Caco-2 (cell line): Measurements from ENCODE around the gene SMC1B. TPM values are rescaled to one million over a fixed set of nuclear protein-coding genes. Genes with fewer than 3 reads are reported as not detected.

ENCODE experiments used
- BruUV-seq: library from RNA; stranded (reverse); fragments of 400-500 nt; replicated peaks from 2 replicates; lab custom pipeline; 2021; lab: Mats Ljungman, UMichigan
- CTCF ChIA-PET: fragments of 300-600 bp; sonication (Branson Sonifier 250); formaldehyde crosslinking; loops from one replicate; lab custom pipeline; 2022; ENCODE audit warnings: antibody characterized with exemption; lab: Charles Lee
- POLR2A ChIA-PET: fragments of 300-600 bp; sonication (Branson Sonifier 250); formaldehyde crosslinking; loops from one replicate; lab custom pipeline; 2022; ENCODE audit warnings: antibody characterized with exemption; lab: Charles Lee
- DNase-seq, 2 experiments: peaks; one replicate each; pipeline versions ENCODE4 v3.0.0 to v3.0.0-alpha.2; 2020 to 2022
- H3K27me3 ChIP-seq: replicated peaks from 2 replicates; pipeline ENCODE4 v1.6.0; 2011; ENCODE audit warnings: low read length; ENCODE audit not compliant: control insufficient read depth, insufficient read depth
- H3K36me3 ChIP-seq: 2 replicates; pipeline ENCODE4 v1.5.1; 2011; ENCODE audit warnings: low read length; ENCODE audit not compliant: control insufficient read depth, insufficient read depth
- H3K4me1 ChIP-seq: fragments of 250-450 bp; sonication (Bioruptor Pico); 2 replicates; pipeline ENCODE4 v1.5.1; 2020; ENCODE audit warnings: mild to moderate bottlenecking
- H3K4me3 ChIP-seq: 2 replicates; pipeline ENCODE4 v1.5.1; 2011; ENCODE audit warnings: low read depth, mild to moderate bottlenecking, control low read depth, low read length
- H3K9me3 ChIP-seq: fragments of 250-450 bp; sonication (Bioruptor Pico); 2 replicates; pipeline ENCODE4 v1.5.1; 2020; ENCODE audit warnings: mild to moderate bottlenecking, moderate library complexity
- H3K27ac Mint-ChIP-seq: one replicate; pipeline ENCODE4 v1.8.0; 2022; ENCODE audit warnings: mixed read lengths; ENCODE audit not compliant: unreplicated experiment
- H3K27me3 Mint-ChIP-seq: one replicate; pipeline ENCODE4 v1.8.0; 2022; ENCODE audit warnings: mixed read lengths; ENCODE audit not compliant: insufficient read depth, unreplicated experiment
- H3K36me3 Mint-ChIP-seq: one replicate; pipeline ENCODE4 v1.8.0; 2022; ENCODE audit warnings: mild to moderate bottlenecking, mixed read lengths; ENCODE audit not compliant: insufficient read depth, unreplicated experiment
- H3K4me1 Mint-ChIP-seq: one replicate; pipeline ENCODE4 v1.8.0; 2022; ENCODE audit warnings: low read depth, mixed read lengths; ENCODE audit not compliant: unreplicated experiment
- H3K4me3 Mint-ChIP-seq: one replicate; pipeline ENCODE4 v1.8.0; 2022; ENCODE audit warnings: mild to moderate bottlenecking, moderate library complexity, mixed read lengths; ENCODE audit not compliant: unreplicated experiment
- H3K9me3 Mint-ChIP-seq: one replicate; pipeline ENCODE4 v1.8.0; 2022; ENCODE audit warnings: mixed read lengths; ENCODE audit not compliant: unreplicated experiment
- intact Hi-C: fragments of 100-400 bp; cut with micrococcal nuclease; formaldehyde crosslinking; loops from one replicate; pipeline ENCODE4 v1.10.0; 2022; ENCODE audit not compliant: unreplicated experiment
- total RNA-seq: library from RNA; stranded (reverse); gene quantifications from 2 replicates; pipeline ENCODE4 v1.2.3, GENCODE V29; 2022
- TF ChIP-seq, protein P1 (sequence below), 2 experiments: fragments of 200-600 bp in 1 of 2; IDR thresholded peaks; 1 replicate in 1 of 2; 2 replicates in 1 of 2; pipeline versions ENCODE4 v1.5.1 to v1.8.0; 2011 to 2022; ENCODE audit warnings: antibody characterized with exemption in 1 of 2, control low read depth in 1 of 2, inconsistent platforms in 1 of 2, low read depth in 1 of 2, low read length in 1 of 2, mild to moderate bottlenecking in 1 of 2, moderate library complexity in 1 of 2; ENCODE audit not compliant: insufficient read depth in 1 of 2, severe bottlenecking in 1 of 2, unreplicated experiment in 1 of 2

SMC1B gene
- total RNA-seq, 1 experiment from 2014 or later: 5.3 TPM

DNA sequence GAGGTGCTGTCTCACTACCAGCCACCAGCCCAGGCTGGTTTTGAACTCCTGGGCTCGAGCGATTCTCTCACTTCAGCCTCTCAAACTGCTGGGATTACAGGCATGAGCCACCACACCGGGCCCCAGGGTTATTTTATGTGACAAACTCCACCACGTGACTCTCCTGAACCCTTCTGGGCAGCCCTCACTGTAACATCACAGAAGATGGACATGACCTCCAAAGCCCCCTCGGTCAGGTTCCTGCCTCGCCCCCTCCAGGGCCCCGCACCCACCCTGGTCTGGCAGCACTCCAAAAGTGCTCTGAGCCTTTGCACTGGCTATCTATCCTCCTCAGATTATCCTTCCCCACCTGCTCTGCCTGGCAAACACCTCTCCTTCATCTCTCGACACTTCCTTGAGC lies 43.4 kb upstream of the SMC1B start:
- no TSS peak for BruUV-seq
- Histone ChIP-seq H3K36me3 (no peaks in the 10 kb centered on the region), H3K4me3 (no peak overlapping the region), H3K4me1 (peaks cover 16% of the 10 kb centered on the region), H3K27me3 (no peaks in the 10 kb centered on the region), H3K9me3 (no peaks in the 10 kb centered on the region)
- CTCF ChIA-PET: no interaction called here
- H3K36me3 Mint-ChIP-seq: no peaks in the 10 kb centered on the region
- H3K9me3 Mint-ChIP-seq: no peaks in the 10 kb centered on the region
- no peak overlapping the region for H3K4me3 Mint-ChIP-seq
- TF ChIP-seq, protein P1, sequence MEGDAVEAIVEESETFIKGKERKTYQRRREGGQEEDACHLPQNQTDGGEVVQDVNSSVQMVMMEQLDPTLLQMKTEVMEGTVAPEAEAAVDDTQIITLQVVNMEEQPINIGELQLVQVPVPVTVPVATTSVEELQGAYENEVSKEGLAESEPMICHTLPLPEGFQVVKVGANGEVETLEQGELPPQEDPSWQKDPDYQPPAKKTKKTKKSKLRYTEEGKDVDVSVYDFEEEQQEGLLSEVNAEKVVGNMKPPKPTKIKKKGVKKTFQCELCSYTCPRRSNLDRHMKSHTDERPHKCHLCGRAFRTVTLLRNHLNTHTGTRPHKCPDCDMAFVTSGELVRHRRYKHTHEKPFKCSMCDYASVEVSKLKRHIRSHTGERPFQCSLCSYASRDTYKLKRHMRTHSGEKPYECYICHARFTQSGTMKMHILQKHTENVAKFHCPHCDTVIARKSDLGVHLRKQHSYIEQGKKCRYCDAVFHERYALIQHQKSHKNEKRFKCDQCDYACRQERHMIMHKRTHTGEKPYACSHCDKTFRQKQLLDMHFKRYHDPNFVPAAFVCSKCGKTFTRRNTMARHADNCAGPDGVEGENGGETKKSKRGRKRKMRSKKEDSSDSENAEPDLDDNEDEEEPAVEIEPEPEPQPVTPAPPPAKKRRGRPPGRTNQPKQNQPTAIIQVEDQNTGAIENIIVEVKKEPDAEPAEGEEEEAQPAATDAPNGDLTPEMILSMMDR (IDR thresholded peaks at IDR 0.05; ENCODE audit: insufficient read depth in 1 of 2, low read depth in 1 of 2, low read length in 1 of 2, severe bottlenecking in 1 of 2, unreplicated experiment in 1 of 2): no peak
- peak overlapping the region; percentile 68 for H3K27ac Mint-ChIP-seq
- DNase-seq: no peak
- POLR2A ChIA-PET: no interaction called here
- intact Hi-C loops: no loop called here
- peaks cover 7% of the 10 kb centered on the region for H3K4me1 Mint-ChIP-seq
- no peaks in the 10 kb centered on the region for H3K27me3 Mint-ChIP-seq

DNA sequence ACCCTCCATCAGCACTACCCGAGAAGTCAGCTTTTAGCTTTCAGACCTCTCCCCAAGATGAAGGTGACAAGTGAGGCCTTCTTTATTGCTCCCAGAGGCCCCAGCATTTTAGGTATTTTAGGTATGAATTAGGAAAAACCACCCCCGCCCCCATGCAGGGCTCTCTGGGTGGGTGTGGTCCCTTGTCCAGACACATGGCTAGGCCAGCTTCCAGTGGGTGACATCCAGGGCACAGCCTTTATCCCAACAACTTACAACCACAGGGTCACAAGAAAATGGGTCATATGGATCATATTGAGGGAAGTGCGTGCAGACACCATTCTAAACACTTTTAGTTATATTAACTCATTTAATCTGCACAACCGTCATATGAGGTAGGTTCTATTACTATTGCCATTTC lies 42.2 kb upstream of the SMC1B start:
- Histone ChIP-seq H3K36me3 (no peaks in the 10 kb centered on the region), H3K27me3 (no peaks in the 10 kb centered on the region), H3K4me3 (no peak overlapping the region), H3K9me3 (no peaks in the 10 kb centered on the region), H3K4me1 (peaks cover 19% of the 10 kb centered on the region)
- DNase-seq: no peak
- no TSS peak for BruUV-seq
- Mint-ChIP-seq H3K27me3 (no peaks in the 10 kb centered on the region), H3K4me1 (peaks cover 14% of the 10 kb centered on the region), H3K4me3 (no peak overlapping the region), H3K27ac (no peak overlapping the region), H3K36me3 (no peaks in the 10 kb centered on the region), H3K9me3 (no peaks in the 10 kb centered on the region)
- ChIA-PET CTCF (no interaction called here), POLR2A (no interaction called here)
- intact Hi-C loops: no loop called here
- TF ChIP-seq, protein P1 (IDR thresholded peaks at IDR 0.05; ENCODE audit: insufficient read depth in 1 of 2, low read depth in 1 of 2, low read length in 1 of 2, severe bottlenecking in 1 of 2, unreplicated experiment in 1 of 2): no peak

DNA sequence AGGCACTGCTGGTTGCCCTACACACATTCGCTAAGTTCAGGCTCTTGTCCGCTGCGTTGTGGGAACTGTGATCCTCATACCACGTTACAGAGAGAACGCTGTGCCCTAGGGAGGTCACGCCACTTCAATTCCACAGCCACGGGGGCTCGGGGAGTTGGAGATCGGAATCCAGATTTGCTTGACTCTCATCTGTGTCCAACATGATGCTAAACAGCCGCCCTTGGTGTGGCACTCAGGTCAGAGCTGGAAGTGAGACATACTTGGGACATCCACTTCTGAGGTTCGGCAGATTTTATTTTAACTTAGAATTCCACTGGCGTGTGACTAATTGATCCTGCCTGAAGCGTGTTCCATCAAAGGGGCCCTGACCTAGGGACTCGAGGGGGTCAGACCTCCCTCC lies 41.8 kb upstream of the SMC1B start:
- no peak for DNase-seq
- Histone ChIP-seq H3K4me3 (no peak overlapping the region), H3K9me3 (no peaks in the 10 kb centered on the region), H3K36me3 (no peaks in the 10 kb centered on the region), H3K4me1 (peaks cover 19% of the 10 kb centered on the region), H3K27me3 (no peaks in the 10 kb centered on the region)
- Mint-ChIP-seq H3K36me3 (no peaks in the 10 kb centered on the region), H3K9me3 (no peaks in the 10 kb centered on the region), H3K4me3 (no peak overlapping the region), H3K4me1 (peaks cover 15% of the 10 kb centered on the region), H3K27me3 (no peaks in the 10 kb centered on the region), H3K27ac (peak overlapping the region; percentile 9)
- ChIA-PET CTCF (no interaction called here), POLR2A (no interaction called here)
- TF ChIP-seq, protein P1 (IDR thresholded peaks at IDR 0.05; ENCODE audit: insufficient read depth in 1 of 2, low read depth in 1 of 2, low read length in 1 of 2, severe bottlenecking in 1 of 2, unreplicated experiment in 1 of 2): no peak
- intact Hi-C loops: no loop called here
- BruUV-seq: no TSS peak
